ENCODE data around the gene CACNG8.

GRCh38 chr19:53945441-53945840 lies 17.3 kb upstream of the CACNG8 start:
- TF ChIP-seq CTCF (IDR thresholded peaks at IDR 0.05) (no peak), POLR2A (IDR thresholded peaks at IDR 0.05) (no peak), POLR2AphosphoS5 (IDR thresholded peaks at IDR 0.05) (no peak), EP300 (IDR thresholded peaks at IDR 0.05) (no peak)

Data from stomach (tissue), 4 donors.